Sigmoid colon (tissue), 7 donors: ENCODE data around the gene KDM4F. TPM values are rescaled to one million over a fixed set of nuclear protein-coding genes. Genes with fewer than 3 reads are reported as not detected.

ENCODE experiments used
- DNase-seq: peaks from one replicate; pipeline ENCODE4 v3.0.0-alpha.2; 2019
- H3K27ac ChIP-seq, 4 donors: fragments of 200-600 bp; sonication (generic); one replicate each; pipeline ENCODE4 v1.5.1; 2016 to 2019; ENCODE audit warnings: mild to moderate bottlenecking in 1 of 4
- H3K27me3 ChIP-seq, 3 donors: fragments of 200-600 bp; sonication (generic); one replicate each; pipeline ENCODE4 v1.5.1; 2019; ENCODE audit warnings: mild to moderate bottlenecking in 1 of 3
- H3K36me3 ChIP-seq, 4 donors: fragments of 200-600 bp; sonication (generic); one replicate each; pipeline ENCODE4 v1.5.1; 2016 to 2019
- H3K4me1 ChIP-seq, 4 donors: fragments of 200-600 bp; sonication (generic); one replicate each; pipeline ENCODE4 v1.5.1; 2017 to 2019
- H3K4me3 ChIP-seq, 4 donors: fragments of 200-600 bp; sonication (generic); one replicate each; pipeline ENCODE4 v1.5.1; 2017 to 2019; ENCODE audit warnings: mild to moderate bottlenecking in 2 of 4, moderate library complexity in 1 of 4
- H3K9me3 ChIP-seq, 4 donors: fragments of 200-600 bp in 3 of 4; sonication (generic) in 3 of 4; one replicate each; pipeline versions ENCODE4 v1.5.1 to v1.6.1; 2013 to 2019
- EP300 ChIP-seq, 4 donors: sonication (generic); formaldehyde crosslinking; IDR thresholded peaks; one replicate each; pipeline ENCODE4 v1.6.1; 2017; ENCODE audit warnings: antibody characterized with exemption in 4 of 4
- POLR2A ChIP-seq, 2 donors: fragments of 450-650 bp; IDR thresholded peaks; one replicate each; pipeline ENCODE4 v1.6.1; 2016; ENCODE audit warnings: antibody characterized with exemption in 2 of 2, mild to moderate bottlenecking in 2 of 2, moderate library complexity in 2 of 2
- POLR2AphosphoS5 ChIP-seq, 4 donors: sonication (generic); formaldehyde crosslinking; IDR thresholded peaks; one replicate each; pipeline ENCODE4 v1.6.1; 2017; ENCODE audit warnings: antibody characterized with exemption in 4 of 4
- WGBS, 2 donors: extraction: QIAGEN DNeasy Blood & Tissue Kit; methylation state at CpG; one replicate each; pipeline ENCODE4 v1.1.7; 2013; 5-methylcytosine and 5-hydroxymethylcytosine counted together
- intact Hi-C: fragments of 100-400 bp; cut with DNase I; formaldehyde crosslinking; loops from one replicate; pipeline ENCODE4 v1.15.1; 2023
- polyA plus RNA-seq, 3 donors: library from polyadenylated mRNA; stranded (reverse); fragments of 200-250 nt; gene quantifications; one replicate each; pipeline ENCODE4 v1.2.3, GENCODE V29; 2013
- total RNA-seq, 4 donors: library from RNA; depleted of rRNA; stranded (reverse); fragments of >200 nt; gene quantifications; one replicate each; pipeline ENCODE4 v1.1.0, GENCODE V29; 2016
- TF ChIP-seq, protein P1 (sequence below), 4 experiments: fragments of 450-650 bp in 3 of 4; fragments of 200-600 bp in 1 of 4; IDR thresholded peaks; one replicate each; pipeline ENCODE4 v1.5.1; 2016 to 2019; ENCODE audit warnings: antibody characterized with exemption in 4 of 4, mild to moderate bottlenecking in 3 of 4, moderate library complexity in 2 of 4
- donor health status: healthy with polysubstance abuse.
- donor health status: Bipolar disorder and iron deficiency.
- donor health status: healthy.

The KDM4F gene
- total and polyA plus RNA-seq, 7 donors = not detected

DNA sequence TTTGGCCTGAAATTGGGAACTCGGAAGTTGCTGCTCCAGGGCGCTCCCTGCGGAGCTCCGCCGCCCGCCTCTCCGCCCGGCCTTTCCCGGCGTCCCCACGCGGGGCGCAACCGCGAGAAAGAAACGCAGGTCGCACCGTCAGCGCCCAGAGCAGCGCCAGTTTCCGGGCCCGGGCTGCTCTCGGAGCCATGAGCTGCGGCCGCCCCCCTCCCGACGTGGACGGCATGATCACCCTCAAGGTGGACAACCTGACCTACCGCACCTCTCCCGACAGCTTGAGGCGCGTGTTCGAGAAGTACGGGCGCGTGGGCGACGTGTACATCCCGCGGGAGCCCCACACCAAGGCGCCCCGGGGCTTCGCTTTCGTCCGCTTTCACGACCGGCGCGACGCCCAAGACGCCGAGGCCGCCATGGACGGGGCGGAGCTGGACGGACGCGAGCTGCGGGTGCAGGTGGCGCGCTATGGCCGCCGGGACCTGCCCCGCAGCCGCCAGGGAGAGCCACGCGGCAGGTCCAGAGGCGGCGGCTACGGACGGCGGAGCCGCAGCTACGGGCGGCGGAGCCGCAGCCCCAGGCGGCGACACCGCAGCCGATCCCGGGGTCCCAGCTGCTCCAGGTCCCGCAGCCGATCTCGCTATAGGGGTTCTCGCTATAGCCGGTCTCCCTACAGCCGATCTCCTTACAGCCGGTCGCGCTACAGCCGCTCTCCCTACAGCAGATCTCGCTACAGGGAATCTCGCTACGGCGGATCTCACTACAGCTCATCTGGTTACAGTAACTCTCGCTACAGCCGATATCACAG is 18.0 kb downstream of the KDM4F start:
- Histone ChIP-seq H3K36me3 (no peaks in the 10 kb centered on the region), H3K9me3 (no peaks in the 10 kb centered on the region), H3K27ac (peak overlapping the region; percentile 91 to 99 (median 98)), H3K27me3 (no peaks in the 10 kb centered on the region), H3K4me1 (peaks cover 0 to 20% (median 17%) of the 10 kb centered on the region in 4 donors), H3K4me3 (peak overlapping the region; percentile 71 to 83 (median 80))
- intact Hi-C loops = loop anchor here (2.0 to 10.0 kb wide), 7 partner anchors 94 to 720 kb away; partner anchors contain the start of genes AMOTL1, CWC15, FAM76B and KDM4D
- DNase-seq = peak; percentile 93
- peak in 1 of 2 donors; percentile 50 for TF ChIP-seq POLR2A (IDR thresholded peaks at IDR 0.05)
- TF ChIP-seq, protein P1, sequence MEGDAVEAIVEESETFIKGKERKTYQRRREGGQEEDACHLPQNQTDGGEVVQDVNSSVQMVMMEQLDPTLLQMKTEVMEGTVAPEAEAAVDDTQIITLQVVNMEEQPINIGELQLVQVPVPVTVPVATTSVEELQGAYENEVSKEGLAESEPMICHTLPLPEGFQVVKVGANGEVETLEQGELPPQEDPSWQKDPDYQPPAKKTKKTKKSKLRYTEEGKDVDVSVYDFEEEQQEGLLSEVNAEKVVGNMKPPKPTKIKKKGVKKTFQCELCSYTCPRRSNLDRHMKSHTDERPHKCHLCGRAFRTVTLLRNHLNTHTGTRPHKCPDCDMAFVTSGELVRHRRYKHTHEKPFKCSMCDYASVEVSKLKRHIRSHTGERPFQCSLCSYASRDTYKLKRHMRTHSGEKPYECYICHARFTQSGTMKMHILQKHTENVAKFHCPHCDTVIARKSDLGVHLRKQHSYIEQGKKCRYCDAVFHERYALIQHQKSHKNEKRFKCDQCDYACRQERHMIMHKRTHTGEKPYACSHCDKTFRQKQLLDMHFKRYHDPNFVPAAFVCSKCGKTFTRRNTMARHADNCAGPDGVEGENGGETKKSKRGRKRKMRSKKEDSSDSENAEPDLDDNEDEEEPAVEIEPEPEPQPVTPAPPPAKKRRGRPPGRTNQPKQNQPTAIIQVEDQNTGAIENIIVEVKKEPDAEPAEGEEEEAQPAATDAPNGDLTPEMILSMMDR (IDR thresholded peaks at IDR 0.05) = peak; percentile 52 to 74 (median 64)
- TF ChIP-seq POLR2AphosphoS5 (IDR thresholded peaks at IDR 0.05) = peak; percentile 65 to 88 (median 72)
- no peak for TF ChIP-seq EP300 (IDR thresholded peaks at IDR 0.05)
- 0% methylated on average over 98 of the region's 98 CpGs for WGBS, 2 donors

DNA sequence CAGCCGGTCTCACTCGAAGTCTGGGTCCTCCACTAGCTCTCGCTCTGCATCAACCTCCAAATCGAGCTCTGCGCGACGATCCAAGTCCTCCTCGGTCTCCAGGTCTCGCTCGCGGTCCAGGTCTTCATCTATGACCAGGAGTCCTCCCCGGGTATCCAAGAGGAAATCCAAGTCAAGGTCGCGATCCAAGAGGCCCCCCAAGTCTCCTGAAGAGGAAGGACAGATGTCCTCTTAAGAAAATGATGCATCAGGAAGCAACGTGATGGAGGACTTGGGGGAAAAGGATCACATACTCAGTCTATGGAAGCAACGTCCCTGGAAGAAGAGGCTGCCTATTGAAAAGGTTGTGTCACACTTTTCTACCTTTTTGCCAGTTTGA is 18.6 kb downstream of the KDM4F start:
- H3K9me3 ChIP-seq = no peaks in the 10 kb centered on the region
- H3K4me3 ChIP-seq = peak overlapping the region; percentile 71 to 83 (median 80)
- peaks cover 0 to 20% (median 17%) of the 10 kb centered on the region in 4 donors for H3K4me1 ChIP-seq
- no peak for DNase-seq
- no peaks in the 10 kb centered on the region for H3K36me3 ChIP-seq
- peak in 2 of 4 donors; percentile 5 to 32 for TF ChIP-seq POLR2AphosphoS5 (IDR thresholded peaks at IDR 0.05)
- TF ChIP-seq EP300 (IDR thresholded peaks at IDR 0.05) = no peak
- TF ChIP-seq, protein P1 (IDR thresholded peaks at IDR 0.05) = no peak
- TF ChIP-seq POLR2A (IDR thresholded peaks at IDR 0.05) = no peak
- WGBS, 2 donors = 0 to 1% methylated on average over 16 of the region's 16 CpGs
- H3K27ac ChIP-seq = peak overlapping the region; percentile 91 to 99 (median 98)
- H3K27me3 ChIP-seq = no peaks in the 10 kb centered on the region
- intact Hi-C loops = loop anchor here (1.0 to 10.0 kb wide), 10 partner anchors 21 to 719 kb away; partner anchors contain the start of genes AMOTL1, CWC15, ENDOD1 and FAM76B

DNA sequence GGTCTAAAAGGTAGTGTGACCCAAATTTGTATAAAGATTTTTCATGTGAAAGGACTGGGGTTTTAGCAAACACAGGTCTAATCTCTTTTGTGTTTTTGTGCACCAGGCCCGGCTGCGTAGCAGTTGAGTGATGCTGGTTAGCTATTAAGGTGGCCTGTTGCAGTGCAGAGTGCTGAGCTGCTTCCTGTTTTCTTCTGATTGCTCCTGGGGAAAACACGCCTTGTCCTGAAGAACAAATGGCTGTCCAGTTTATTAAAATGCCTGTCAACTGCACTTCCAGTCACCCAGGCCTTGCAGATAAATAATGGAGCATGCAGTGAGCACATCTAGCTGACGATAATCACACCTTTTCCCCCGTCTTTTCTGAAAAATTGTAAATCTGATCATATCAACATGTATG is 19.3 kb downstream of the KDM4F start:
- Histone ChIP-seq H3K27ac (peak overlapping the region; percentile 91 to 99 (median 98)), H3K27me3 (no peaks in the 10 kb centered on the region), H3K9me3 (no peaks in the 10 kb centered on the region), H3K36me3 (no peaks in the 10 kb centered on the region), H3K4me3 (peak overlapping the region; percentile 71 to 83 (median 80)), H3K4me1 (peaks cover 0 to 20% (median 17%) of the 10 kb centered on the region in 4 donors)
- intact Hi-C loops = loop anchor here (1.0 to 10.0 kb wide), 8 partner anchors 21 to 719 kb away; partner anchors contain the start of genes AMOTL1, ENDOD1, FAM76B and SESN3
- peak; percentile 93 for DNase-seq
- TF ChIP-seq, protein P1 (IDR thresholded peaks at IDR 0.05) = no peak
- peak; percentile 89 to 93 (median 92) for TF ChIP-seq POLR2AphosphoS5 (IDR thresholded peaks at IDR 0.05)
- no peak for TF ChIP-seq EP300 (IDR thresholded peaks at IDR 0.05)
- peak; percentile 77 to 78 for TF ChIP-seq POLR2A (IDR thresholded peaks at IDR 0.05)
- 1 to 4% methylated on average over 5 of the region's 5 CpGs for WGBS, 2 donors

DNA sequence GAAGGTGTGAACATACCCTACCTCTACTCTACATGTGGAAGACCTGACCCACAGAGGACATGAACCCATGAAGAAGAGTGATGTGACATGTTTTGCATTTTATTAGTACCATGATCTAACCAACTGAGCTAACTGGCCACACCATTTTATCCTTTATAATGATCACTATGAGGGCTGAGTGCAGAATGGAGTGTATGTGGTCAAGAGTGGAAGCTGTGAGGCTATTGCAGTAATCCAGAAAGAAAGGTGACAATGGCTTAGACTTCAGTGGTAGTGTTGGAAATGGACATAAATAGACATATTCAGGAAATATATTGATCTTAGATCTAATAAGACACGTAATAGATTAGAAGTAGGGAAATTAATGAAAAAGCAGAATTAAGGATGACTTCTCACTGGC is 21.2 kb downstream of the KDM4F start:
- DNase-seq = no peak
- Histone ChIP-seq H3K27me3 (no peaks in the 10 kb centered on the region), H3K9me3 (no peaks in the 10 kb centered on the region), H3K4me1 (peaks cover 0 to 28% (median 18%) of the 10 kb centered on the region in 4 donors), H3K4me3 (no peak overlapping the region), H3K27ac (no peak overlapping the region), H3K36me3 (no peaks in the 10 kb centered on the region)
- intact Hi-C loops = no loop called here
- TF ChIP-seq, protein P1 (IDR thresholded peaks at IDR 0.05) = no peak
- no peak for TF ChIP-seq EP300 (IDR thresholded peaks at IDR 0.05)
- TF ChIP-seq POLR2AphosphoS5 (IDR thresholded peaks at IDR 0.05) = no peak
- no peak for TF ChIP-seq POLR2A (IDR thresholded peaks at IDR 0.05)
- WGBS, 2 donors = 93 to 99% methylated on average over 1 of the region's 1 CpG
